ENCODE measurements around the gene EFHC2. TPM values are rescaled to one million over a fixed set of nuclear protein-coding genes. Genes with fewer than 3 reads are reported as not detected.

Gene EFHC2
- total RNA-seq, 1 experiment from 2014 or later, result not detected

DNA sequence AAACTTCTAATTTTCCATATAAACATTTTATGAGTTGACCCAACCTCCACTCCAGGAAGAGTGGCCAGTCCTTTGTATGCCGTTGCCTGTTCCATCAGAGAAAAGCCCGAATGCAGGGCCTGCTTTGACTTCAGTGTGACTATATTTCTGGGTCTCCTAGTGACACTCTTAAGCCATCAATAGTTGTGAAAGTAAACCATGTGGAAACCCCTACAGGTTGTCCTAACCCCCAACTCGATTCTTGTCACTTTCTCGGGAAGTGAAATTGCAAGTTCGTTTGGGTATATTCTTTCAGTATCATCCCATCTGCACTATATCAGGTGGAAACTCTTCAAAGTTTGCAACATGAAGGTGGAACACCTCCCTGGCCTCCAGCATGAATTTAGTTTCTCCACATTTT lies 52.8 kb downstream of the EFHC2 start:
- H3K4me1 ChIP-seq (ENCODE audit: control insufficient read depth in 1 of 2, insufficient read depth in 2 of 2, low read length in 2 of 2), result no peaks in the 10 kb centered on the region
- DNase-seq (ENCODE audit: low read depth, low spot score), result no peak
- H3K4me2 ChIP-seq (ENCODE audit: low read length), result no peak overlapping the region
- no peaks in the 10 kb centered on the region for H3K9me2 ChIP-seq (ENCODE audit: insufficient read depth)
- H2AFZ ChIP-seq (ENCODE audit: low read depth, low read length, poor library complexity, severe bottlenecking), result no peak overlapping the region
- H4K20me1 ChIP-seq (ENCODE audit: insufficient read depth), result no peaks in the 10 kb centered on the region
- ChIA-PET POLR2A (no interaction called here), CTCF (no interaction called here), RAD21 (ENCODE audit: low non-redundant PET in 1 of 2, low total read pairs in 2 of 2, uncharacterized antibody in 2 of 2, unreplicated experiment in 2 of 2) (no interaction called here)
- H3K79me2 ChIP-seq (ENCODE audit: insufficient read depth, low read length), result no peaks in the 10 kb centered on the region
- no peak overlapping the region for H3K27ac ChIP-seq (ENCODE audit: low read depth, low read length)
- no peak for ATAC-seq
- H3K9me3 ChIP-seq (ENCODE audit: control insufficient read depth in 1 of 2, insufficient read depth in 1 of 2, low read depth in 1 of 2, low read length in 2 of 2), result no peaks in the 10 kb centered on the region
- intact Hi-C loops (cut with micrococcal nuclease), result no loop called here
- H3K36me3 ChIP-seq (ENCODE audit: control insufficient read depth in 1 of 2, insufficient read depth in 2 of 2, low read length in 2 of 2), result no peaks in the 10 kb centered on the region
- TF ChIP-seq POLR2AphosphoS5 (IDR thresholded peaks at IDR 0.05; ENCODE audit: low read depth, low read length), result no peak
- TF ChIP-seq SP1 (IDR thresholded peaks at IDR 0.05; ENCODE audit: low read depth), result no peak
- TF ChIP-seq, protein P1, sequence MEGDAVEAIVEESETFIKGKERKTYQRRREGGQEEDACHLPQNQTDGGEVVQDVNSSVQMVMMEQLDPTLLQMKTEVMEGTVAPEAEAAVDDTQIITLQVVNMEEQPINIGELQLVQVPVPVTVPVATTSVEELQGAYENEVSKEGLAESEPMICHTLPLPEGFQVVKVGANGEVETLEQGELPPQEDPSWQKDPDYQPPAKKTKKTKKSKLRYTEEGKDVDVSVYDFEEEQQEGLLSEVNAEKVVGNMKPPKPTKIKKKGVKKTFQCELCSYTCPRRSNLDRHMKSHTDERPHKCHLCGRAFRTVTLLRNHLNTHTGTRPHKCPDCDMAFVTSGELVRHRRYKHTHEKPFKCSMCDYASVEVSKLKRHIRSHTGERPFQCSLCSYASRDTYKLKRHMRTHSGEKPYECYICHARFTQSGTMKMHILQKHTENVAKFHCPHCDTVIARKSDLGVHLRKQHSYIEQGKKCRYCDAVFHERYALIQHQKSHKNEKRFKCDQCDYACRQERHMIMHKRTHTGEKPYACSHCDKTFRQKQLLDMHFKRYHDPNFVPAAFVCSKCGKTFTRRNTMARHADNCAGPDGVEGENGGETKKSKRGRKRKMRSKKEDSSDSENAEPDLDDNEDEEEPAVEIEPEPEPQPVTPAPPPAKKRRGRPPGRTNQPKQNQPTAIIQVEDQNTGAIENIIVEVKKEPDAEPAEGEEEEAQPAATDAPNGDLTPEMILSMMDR (IDR thresholded peaks at IDR 0.05 in 2 of 3, conservative IDR thresholded peaks at IDR 0.05 in 1 of 3; ENCODE audit: borderline replicate concordance in 1 of 3, insufficient read depth in 1 of 3, low read depth in 2 of 3, low read length in 2 of 3), result no peak
- TF ChIP-seq, protein P2, sequence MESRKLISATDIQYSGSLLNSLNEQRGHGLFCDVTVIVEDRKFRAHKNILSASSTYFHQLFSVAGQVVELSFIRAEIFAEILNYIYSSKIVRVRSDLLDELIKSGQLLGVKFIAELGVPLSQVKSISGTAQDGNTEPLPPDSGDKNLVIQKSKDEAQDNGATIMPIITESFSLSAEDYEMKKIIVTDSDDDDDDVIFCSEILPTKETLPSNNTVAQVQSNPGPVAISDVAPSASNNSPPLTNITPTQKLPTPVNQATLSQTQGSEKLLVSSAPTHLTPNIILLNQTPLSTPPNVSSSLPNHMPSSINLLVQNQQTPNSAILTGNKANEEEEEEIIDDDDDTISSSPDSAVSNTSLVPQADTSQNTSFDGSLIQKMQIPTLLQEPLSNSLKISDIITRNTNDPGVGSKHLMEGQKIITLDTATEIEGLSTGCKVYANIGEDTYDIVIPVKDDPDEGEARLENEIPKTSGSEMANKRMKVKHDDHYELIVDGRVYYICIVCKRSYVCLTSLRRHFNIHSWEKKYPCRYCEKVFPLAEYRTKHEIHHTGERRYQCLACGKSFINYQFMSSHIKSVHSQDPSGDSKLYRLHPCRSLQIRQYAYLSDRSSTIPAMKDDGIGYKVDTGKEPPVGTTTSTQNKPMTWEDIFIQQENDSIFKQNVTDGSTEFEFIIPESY (IDR thresholded peaks at IDR 0.05; ENCODE audit: extremely low read depth, insufficient replicate concordance, low read length), result no peak
- TF ChIP-seq, protein P3, sequence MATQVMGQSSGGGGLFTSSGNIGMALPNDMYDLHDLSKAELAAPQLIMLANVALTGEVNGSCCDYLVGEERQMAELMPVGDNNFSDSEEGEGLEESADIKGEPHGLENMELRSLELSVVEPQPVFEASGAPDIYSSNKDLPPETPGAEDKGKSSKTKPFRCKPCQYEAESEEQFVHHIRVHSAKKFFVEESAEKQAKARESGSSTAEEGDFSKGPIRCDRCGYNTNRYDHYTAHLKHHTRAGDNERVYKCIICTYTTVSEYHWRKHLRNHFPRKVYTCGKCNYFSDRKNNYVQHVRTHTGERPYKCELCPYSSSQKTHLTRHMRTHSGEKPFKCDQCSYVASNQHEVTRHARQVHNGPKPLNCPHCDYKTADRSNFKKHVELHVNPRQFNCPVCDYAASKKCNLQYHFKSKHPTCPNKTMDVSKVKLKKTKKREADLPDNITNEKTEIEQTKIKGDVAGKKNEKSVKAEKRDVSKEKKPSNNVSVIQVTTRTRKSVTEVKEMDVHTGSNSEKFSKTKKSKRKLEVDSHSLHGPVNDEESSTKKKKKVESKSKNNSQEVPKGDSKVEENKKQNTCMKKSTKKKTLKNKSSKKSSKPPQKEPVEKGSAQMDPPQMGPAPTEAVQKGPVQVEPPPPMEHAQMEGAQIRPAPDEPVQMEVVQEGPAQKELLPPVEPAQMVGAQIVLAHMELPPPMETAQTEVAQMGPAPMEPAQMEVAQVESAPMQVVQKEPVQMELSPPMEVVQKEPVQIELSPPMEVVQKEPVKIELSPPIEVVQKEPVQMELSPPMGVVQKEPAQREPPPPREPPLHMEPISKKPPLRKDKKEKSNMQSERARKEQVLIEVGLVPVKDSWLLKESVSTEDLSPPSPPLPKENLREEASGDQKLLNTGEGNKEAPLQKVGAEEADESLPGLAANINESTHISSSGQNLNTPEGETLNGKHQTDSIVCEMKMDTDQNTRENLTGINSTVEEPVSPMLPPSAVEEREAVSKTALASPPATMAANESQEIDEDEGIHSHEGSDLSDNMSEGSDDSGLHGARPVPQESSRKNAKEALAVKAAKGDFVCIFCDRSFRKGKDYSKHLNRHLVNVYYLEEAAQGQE (IDR thresholded peaks at IDR 0.05; ENCODE audit: low read depth), result no peak
- TF ChIP-seq TCF7L2 (IDR thresholded peaks at IDR 0.05; ENCODE audit: borderline replicate concordance, extremely low read depth, insufficient read depth, insufficient read length), result no peak
- TF ChIP-seq ELF1 (IDR thresholded peaks at IDR 0.05; ENCODE audit: borderline replicate concordance, low read depth), result no peak
- H3K9ac ChIP-seq (ENCODE audit: low read length), result no peak overlapping the region
- H3K27me3 ChIP-seq (ENCODE audit: insufficient read depth, low read length), result no peaks in the 10 kb centered on the region
- no peak overlapping the region for H3K4me3 ChIP-seq (replicated peaks in 1 of 2; ENCODE audit: low read depth in 1 of 2, low read length in 2 of 2)
- BruUV-seq (replicated peaks), result no TSS peak
